ENCODE results near the gene ATP10D. TPM values are rescaled to one million over a fixed set of nuclear protein-coding genes. Genes with fewer than 3 reads are reported as not detected.

ATP10D gene
- total RNA-seq, 1 experiment from 2014 or later = 5.1 TPM

- TF ChIP-seq CTCF (IDR thresholded peaks at IDR 0.05 in 2 of 3, conservative IDR thresholded peaks at IDR 0.05 in 1 of 3; ENCODE audit: borderline replicate concordance in 1 of 3, insufficient read depth in 1 of 3, low read depth in 2 of 3, low read length in 2 of 3) = no peak
- no peak for TF ChIP-seq SIN3A (IDR thresholded peaks at IDR 0.05; ENCODE audit: low read depth)
- TF ChIP-seq, protein P1, sequence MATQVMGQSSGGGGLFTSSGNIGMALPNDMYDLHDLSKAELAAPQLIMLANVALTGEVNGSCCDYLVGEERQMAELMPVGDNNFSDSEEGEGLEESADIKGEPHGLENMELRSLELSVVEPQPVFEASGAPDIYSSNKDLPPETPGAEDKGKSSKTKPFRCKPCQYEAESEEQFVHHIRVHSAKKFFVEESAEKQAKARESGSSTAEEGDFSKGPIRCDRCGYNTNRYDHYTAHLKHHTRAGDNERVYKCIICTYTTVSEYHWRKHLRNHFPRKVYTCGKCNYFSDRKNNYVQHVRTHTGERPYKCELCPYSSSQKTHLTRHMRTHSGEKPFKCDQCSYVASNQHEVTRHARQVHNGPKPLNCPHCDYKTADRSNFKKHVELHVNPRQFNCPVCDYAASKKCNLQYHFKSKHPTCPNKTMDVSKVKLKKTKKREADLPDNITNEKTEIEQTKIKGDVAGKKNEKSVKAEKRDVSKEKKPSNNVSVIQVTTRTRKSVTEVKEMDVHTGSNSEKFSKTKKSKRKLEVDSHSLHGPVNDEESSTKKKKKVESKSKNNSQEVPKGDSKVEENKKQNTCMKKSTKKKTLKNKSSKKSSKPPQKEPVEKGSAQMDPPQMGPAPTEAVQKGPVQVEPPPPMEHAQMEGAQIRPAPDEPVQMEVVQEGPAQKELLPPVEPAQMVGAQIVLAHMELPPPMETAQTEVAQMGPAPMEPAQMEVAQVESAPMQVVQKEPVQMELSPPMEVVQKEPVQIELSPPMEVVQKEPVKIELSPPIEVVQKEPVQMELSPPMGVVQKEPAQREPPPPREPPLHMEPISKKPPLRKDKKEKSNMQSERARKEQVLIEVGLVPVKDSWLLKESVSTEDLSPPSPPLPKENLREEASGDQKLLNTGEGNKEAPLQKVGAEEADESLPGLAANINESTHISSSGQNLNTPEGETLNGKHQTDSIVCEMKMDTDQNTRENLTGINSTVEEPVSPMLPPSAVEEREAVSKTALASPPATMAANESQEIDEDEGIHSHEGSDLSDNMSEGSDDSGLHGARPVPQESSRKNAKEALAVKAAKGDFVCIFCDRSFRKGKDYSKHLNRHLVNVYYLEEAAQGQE (IDR thresholded peaks at IDR 0.05; ENCODE audit: low read depth) = no peak
These were observed 18.9 kb upstream of the ATP10D start (continued) for GRCh38 chr4:47466056-47466785.

- no peaks in the 10 kb centered on the region for H4K20me1 ChIP-seq (ENCODE audit: insufficient read depth)
- H3K4me3 ChIP-seq (replicated peaks in 1 of 2; ENCODE audit: low read depth in 1 of 2, low read length in 2 of 2) = no peak overlapping the region
- peak overlapping the region; percentile 27 for H2AFZ ChIP-seq (ENCODE audit: low read depth, low read length, poor library complexity, severe bottlenecking)
- ChIA-PET POLR2A (no interaction called here), CTCF (no interaction called here), RAD21 (ENCODE audit: low non-redundant PET in 1 of 2, low total read pairs in 2 of 2, uncharacterized antibody in 2 of 2, unreplicated experiment in 2 of 2) (no interaction called here)
- H3K9ac ChIP-seq (ENCODE audit: low read length) = no peak overlapping the region
- no TSS peak for BruUV-seq (replicated peaks)
- intact Hi-C loops (cut with micrococcal nuclease) = no loop called here
- H3K27me3 ChIP-seq (ENCODE audit: insufficient read depth, low read length) = no peaks in the 10 kb centered on the region
- no peaks in the 10 kb centered on the region for H3K36me3 ChIP-seq (ENCODE audit: control insufficient read depth in 1 of 2, insufficient read depth in 2 of 2, low read length in 2 of 2)
- no peak overlapping the region for H3K27ac ChIP-seq (ENCODE audit: low read depth, low read length)
- DNase-seq (ENCODE audit: low read depth, low spot score) (no peak), ATAC-seq (no peak)
- no peaks in the 10 kb centered on the region for H3K9me3 ChIP-seq (ENCODE audit: control insufficient read depth in 1 of 2, insufficient read depth in 1 of 2, low read depth in 1 of 2, low read length in 2 of 2)
- H3K4me1 ChIP-seq (ENCODE audit: control insufficient read depth in 1 of 2, insufficient read depth in 2 of 2, low read length in 2 of 2) = peaks cover 8 to 42% of the 10 kb centered on the region in 2 experiments
- no peaks in the 10 kb centered on the region for H3K79me2 ChIP-seq (ENCODE audit: insufficient read depth, low read length)
- H3K9me2 ChIP-seq (ENCODE audit: insufficient read depth) = no peaks in the 10 kb centered on the region
- H3K4me2 ChIP-seq (ENCODE audit: low read length) = no peak overlapping the region
- TF ChIP-seq SIN3A (IDR thresholded peaks at IDR 0.05; ENCODE audit: low read depth) (no peak), RAD21 (IDR thresholded peaks at IDR 0.05; ENCODE audit: low read depth) (no peak), ZFX (IDR thresholded peaks at IDR 0.05) (no peak), CTCF (IDR thresholded peaks at IDR 0.05 in 2 of 3, conservative IDR thresholded peaks at IDR 0.05 in 1 of 3; ENCODE audit: borderline replicate concordance in 1 of 3, insufficient read depth in 1 of 3, low read depth in 2 of 3, low read length in 2 of 3) (no peak), JUND (IDR thresholded peaks at IDR 0.05) (no peak), CEBPB (IDR thresholded peaks at IDR 0.05; ENCODE audit: low read depth) (no peak), ATF3 (IDR thresholded peaks at IDR 0.05) (no peak), ZNF274 (IDR thresholded peaks at IDR 0.05; ENCODE audit: low read depth, low read length) (no peak), SP1 (IDR thresholded peaks at IDR 0.05; ENCODE audit: low read depth) (no peak)
- TF ChIP-seq, protein P1 (IDR thresholded peaks at IDR 0.05; ENCODE audit: low read depth) = no peak
These were observed 16.2 kb upstream of the ATP10D start for GRCh38 chr4:47468706-47469365.

Data from HCT116 (cell line).